ENCODE results near the gene TAF3.
"Not testable (repeated sequence)": the region's sequence is repeated elsewhere in the genome, so short reads cannot be mapped to it uniquely, and the experiment has no call there.

Gene TAF3

DNA sequence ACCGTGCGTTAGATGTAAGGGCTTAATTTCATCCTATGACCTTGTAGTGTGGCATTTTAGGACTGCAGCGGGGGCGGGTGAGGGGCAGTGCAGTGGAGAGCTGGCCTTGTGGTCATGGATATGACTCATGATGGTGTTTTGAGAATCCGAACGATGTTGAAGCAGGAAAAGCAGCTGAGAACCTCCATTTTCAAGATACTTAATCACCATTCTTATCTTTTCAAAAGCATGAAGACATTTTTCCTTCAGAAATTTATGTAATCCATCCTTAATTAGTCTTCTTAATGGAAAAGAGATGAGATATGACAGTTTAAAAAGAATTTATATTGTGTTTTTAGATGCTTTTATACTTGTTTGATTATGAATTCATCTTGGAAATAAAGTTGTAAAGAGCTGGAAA is 20.7 kb upstream of the TAF3 start:
- DNase-seq (ENCODE audit: insufficient read length, low spot score) (peak; percentile 42), FAIRE-seq (peak; percentile 96)
- no peak for TF ChIP-seq POLR2A (IDR thresholded peaks at IDR 0.05; ENCODE audit: low read depth, low read length)

- DNase-seq (ENCODE audit: insufficient read length, low spot score) (no peak), FAIRE-seq (no peak)
- no peak for TF ChIP-seq POLR2A (IDR thresholded peaks at IDR 0.05; ENCODE audit: low read depth, low read length)
Measured at GRCh38 chr10:7802606-7803005, 15.7 kb upstream of the TAF3 start.

GRCh38 chr10:7804216-7804615 is 14.1 kb upstream of the TAF3 start:
- no peak for TF ChIP-seq POLR2A (IDR thresholded peaks at IDR 0.05; ENCODE audit: low read depth, low read length)
- FAIRE-seq, result no peak
- DNase-seq (ENCODE audit: insufficient read length, low spot score), result no peak

GRCh38 chr10:7804741-7805140 is 13.6 kb upstream of the TAF3 start:
- TF ChIP-seq POLR2A (IDR thresholded peaks at IDR 0.05; ENCODE audit: low read depth, low read length), result no peak
- no peak for FAIRE-seq

DNA sequence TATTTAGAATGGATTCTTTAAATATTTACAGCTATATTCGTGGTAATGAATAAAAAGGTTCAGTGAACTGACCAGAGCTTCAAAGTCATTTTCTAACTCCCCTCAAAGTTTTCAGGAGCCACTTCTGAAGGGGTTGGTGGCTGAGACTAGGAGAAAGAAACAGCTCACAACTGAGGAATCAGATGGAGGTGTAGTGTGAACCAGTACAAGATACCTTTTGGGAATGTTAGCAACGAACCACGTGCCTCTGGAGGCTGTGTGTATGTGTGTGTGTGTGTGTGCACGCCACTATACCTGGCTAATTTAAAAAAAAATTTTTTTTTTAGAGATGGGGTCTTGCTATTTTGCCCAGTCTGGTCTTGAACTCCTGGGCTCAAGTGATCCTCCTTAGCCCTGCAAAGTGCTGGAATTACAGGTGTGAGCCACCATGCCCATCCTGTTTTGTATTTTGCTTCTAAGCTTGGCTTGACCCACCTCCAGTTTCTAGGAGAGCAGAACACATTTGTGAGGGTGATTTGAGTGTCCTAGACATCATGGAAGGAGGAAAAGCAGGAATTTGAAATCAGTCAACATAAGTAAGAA is 9.5 kb upstream of the TAF3 start:
- DNase-seq (ENCODE audit: insufficient read length, low spot score) (no peak), FAIRE-seq (no peak)
- no peak for TF ChIP-seq POLR2A (IDR thresholded peaks at IDR 0.05; ENCODE audit: low read depth, low read length)

More at GRCh38 chr10:7804741-7805140, 13.6 kb upstream of the TAF3 start:
- no peak for DNase-seq (ENCODE audit: insufficient read length, low spot score)

DNA sequence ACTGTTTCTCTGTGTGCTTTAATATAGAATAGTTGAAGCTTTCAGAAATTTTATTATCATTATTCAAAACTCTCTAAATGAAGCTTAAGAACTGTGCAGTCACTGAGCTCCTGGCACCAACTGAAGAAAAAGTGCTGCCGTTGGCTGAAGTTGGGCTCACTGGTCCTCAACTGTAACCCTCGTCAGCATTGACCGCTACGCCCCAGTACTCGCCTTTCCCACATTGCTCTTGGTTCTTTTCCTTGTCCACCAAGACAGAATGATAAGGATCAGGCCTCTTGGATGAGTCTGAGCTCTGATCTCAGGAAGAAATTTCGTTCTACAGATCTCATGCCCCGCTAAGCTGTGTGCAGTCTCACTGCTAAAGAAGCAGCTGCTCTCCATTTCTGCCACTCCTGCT is 7.9 kb upstream of the TAF3 start:
- no peak for DNase-seq (ENCODE audit: insufficient read length, low spot score)
- no peak for FAIRE-seq
- no peak for TF ChIP-seq POLR2A (IDR thresholded peaks at IDR 0.05; ENCODE audit: low read depth, low read length)

DNA sequence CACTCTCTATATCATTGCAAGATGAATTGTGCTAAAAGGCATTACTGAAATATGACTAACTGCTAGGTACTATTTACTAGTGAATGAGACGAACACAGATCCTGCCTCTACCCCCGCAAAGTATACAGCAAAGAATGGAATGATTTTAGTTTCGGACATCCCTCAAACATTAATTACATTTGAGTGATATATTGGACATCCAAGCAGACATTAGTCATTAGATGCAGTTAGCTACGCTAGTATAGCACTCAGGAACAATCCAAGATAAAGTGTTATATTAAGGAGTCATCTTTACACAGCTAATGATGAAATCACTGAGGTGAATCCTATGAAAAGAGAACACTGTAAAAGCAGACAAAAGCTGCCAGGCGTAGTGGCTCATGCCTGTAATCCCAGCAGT is 7.3 kb upstream of the TAF3 start:
- DNase-seq (ENCODE audit: insufficient read length, low spot score) (no peak), FAIRE-seq (no peak)
- TF ChIP-seq POLR2A (IDR thresholded peaks at IDR 0.05; ENCODE audit: low read depth, low read length), result no peak

GRCh38 chr10:7811743-7812142 is 6.6 kb upstream of the TAF3 start:
- FAIRE-seq; DNase-seq (ENCODE audit: insufficient read length, low spot score): not testable (repeated sequence)

- DNase-seq (ENCODE audit: insufficient read length, low spot score) (no peak), FAIRE-seq (no peak)
- no peak for TF ChIP-seq POLR2A (IDR thresholded peaks at IDR 0.05; ENCODE audit: low read depth, low read length)
Measured at GRCh38 chr10:7813481-7813880, 4.8 kb upstream of the TAF3 start.

DNA sequence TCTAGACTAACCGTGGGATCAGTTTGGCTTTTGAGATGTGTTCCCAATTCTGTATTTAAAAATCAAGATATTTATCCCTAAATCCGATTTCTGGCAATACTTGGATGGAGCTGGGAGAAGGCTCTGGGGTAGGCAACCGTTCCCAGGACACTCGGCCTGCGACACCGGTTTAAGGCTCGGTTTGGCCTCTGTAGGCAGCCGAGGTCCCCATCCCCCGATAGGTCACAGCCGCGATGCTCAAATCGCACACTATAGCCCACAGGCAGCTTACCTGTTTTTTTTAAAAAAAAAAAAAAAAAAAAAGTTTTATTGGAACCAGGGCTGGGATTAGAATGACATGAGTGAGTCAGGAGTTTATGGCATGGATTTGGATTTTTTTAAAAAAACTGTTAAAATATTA is 729 bp upstream of the TAF3 start:
- DNase-seq (ENCODE audit: insufficient read length, low spot score) (no peak), FAIRE-seq (no peak)
- no peak for TF ChIP-seq POLR2A (IDR thresholded peaks at IDR 0.05; ENCODE audit: low read depth, low read length)

- DNase-seq (ENCODE audit: insufficient read length, low spot score) (no peak), FAIRE-seq (no peak)
- TF ChIP-seq POLR2A (IDR thresholded peaks at IDR 0.05; ENCODE audit: low read depth, low read length), result no peak
Measured at GRCh38 chr10:7817984-7818294, 366 bp upstream of the TAF3 start.

- no peak for FAIRE-seq
- no peak for TF ChIP-seq POLR2A (IDR thresholded peaks at IDR 0.05; ENCODE audit: low read depth, low read length)
- no peak for DNase-seq (ENCODE audit: insufficient read length, low spot score)
Measured at GRCh38 chr10:7819121-7819460, 786 bp downstream of the TAF3 start.

- DNase-seq (ENCODE audit: insufficient read length, low spot score) (no peak), FAIRE-seq (no peak)
- no peak for TF ChIP-seq POLR2A (IDR thresholded peaks at IDR 0.05; ENCODE audit: low read depth, low read length)
Measured at GRCh38 chr10:7824251-7824650, 5.9 kb downstream of the TAF3 start.

GRCh38 chr10:7826971-7827370 is 8.7 kb downstream of the TAF3 start:
- no peak for TF ChIP-seq POLR2A (IDR thresholded peaks at IDR 0.05; ENCODE audit: low read depth, low read length)
- FAIRE-seq (peak; percentile 91), DNase-seq (ENCODE audit: insufficient read length, low spot score) (peak; percentile 34)

- FAIRE-seq (no peak), DNase-seq (ENCODE audit: insufficient read length, low spot score) (no peak)
- TF ChIP-seq POLR2A (IDR thresholded peaks at IDR 0.05; ENCODE audit: low read depth, low read length), result no peak
Measured at GRCh38 chr10:7829289-7829834, 11.1 kb downstream of the TAF3 start.

DNA sequence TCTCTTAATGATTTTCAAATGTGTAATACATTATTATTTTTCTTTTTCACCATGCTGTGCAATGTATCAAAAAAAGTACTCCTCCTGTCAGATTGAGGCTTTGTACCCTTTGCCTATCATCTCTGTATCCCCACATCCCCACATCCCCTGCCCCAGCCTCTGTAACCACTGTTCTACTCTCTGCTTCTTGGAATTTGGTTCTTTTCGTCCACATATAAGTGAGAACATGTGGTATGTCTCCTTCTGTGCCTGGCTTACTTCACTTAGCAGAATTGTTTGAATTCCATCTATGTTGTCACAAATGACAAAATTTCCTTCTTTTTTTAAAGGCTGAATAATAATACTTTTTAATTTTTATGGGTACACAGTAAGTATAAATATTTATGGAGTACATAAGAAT is 13.8 kb downstream of the TAF3 start:
- DNase-seq (ENCODE audit: insufficient read length, low spot score), result no peak
- no peak for FAIRE-seq
- no peak for TF ChIP-seq POLR2A (IDR thresholded peaks at IDR 0.05; ENCODE audit: low read depth, low read length)
